ENCODE results near the gene C1QBP.

DNA sequence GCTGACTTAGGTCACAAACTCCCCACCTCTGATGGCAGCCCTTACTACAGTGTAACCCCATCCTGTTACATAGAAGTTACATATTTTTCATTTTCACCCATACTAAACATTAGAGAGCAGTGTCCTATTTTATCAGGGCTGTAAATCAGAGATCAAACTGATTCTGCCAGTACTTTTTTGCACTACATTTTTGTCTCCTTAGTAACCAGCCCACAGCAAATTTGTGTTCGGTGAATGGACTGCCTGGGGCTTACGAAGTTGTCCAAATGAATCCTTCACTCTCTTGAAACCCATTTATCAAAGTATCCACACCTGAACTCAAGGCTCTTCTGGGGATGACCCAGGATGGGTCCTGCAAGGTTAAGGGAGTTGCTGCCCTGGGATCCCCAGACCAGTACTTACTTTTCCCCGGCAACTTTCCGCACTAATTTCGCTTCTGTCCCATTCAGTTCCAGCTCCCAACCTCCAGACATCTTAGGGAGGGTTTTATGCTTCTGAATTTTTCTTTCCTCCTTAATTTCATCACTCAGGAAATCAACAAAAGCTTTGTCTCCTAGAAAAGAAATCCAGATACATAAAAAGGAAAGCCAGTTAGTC is 1.1 kb downstream of the C1QBP start:
- TF ChIP-seq, protein P1, sequence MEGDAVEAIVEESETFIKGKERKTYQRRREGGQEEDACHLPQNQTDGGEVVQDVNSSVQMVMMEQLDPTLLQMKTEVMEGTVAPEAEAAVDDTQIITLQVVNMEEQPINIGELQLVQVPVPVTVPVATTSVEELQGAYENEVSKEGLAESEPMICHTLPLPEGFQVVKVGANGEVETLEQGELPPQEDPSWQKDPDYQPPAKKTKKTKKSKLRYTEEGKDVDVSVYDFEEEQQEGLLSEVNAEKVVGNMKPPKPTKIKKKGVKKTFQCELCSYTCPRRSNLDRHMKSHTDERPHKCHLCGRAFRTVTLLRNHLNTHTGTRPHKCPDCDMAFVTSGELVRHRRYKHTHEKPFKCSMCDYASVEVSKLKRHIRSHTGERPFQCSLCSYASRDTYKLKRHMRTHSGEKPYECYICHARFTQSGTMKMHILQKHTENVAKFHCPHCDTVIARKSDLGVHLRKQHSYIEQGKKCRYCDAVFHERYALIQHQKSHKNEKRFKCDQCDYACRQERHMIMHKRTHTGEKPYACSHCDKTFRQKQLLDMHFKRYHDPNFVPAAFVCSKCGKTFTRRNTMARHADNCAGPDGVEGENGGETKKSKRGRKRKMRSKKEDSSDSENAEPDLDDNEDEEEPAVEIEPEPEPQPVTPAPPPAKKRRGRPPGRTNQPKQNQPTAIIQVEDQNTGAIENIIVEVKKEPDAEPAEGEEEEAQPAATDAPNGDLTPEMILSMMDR (IDR thresholded peaks at IDR 0.05 in 4 of 5, conservative IDR thresholded peaks at IDR 0.05 in 1 of 5): no peak
- TF ChIP-seq POLR2A (IDR thresholded peaks at IDR 0.05): no peak
